Ishikawa (cell line): ENCODE data around the gene STX8.

Experiments
- CEBPB ChIP-seq: IDR thresholded peaks from 2 replicates; pipeline ENCODE4 v1.6.1; 2012
- EP300 ChIP-seq: IDR thresholded peaks from 2 replicates; pipeline ENCODE4 v1.6.1; 2012; ENCODE audit warnings: borderline replicate concordance
- TAF1 ChIP-seq: IDR thresholded peaks from 2 replicates; pipeline ENCODE4 v1.6.1; 2012; ENCODE audit warnings: low read depth, mild to moderate bottlenecking
- TEAD4 ChIP-seq: IDR thresholded peaks from 2 replicates; pipeline ENCODE4 v1.6.1; 2012
- USF1 ChIP-seq: IDR thresholded peaks from 2 replicates; pipeline ENCODE4 v1.6.1; 2012
- YY1 ChIP-seq: IDR thresholded peaks from 2 replicates; pipeline ENCODE4 v1.6.1; 2012; ENCODE audit warnings: low read depth
- ZBTB7A ChIP-seq: IDR thresholded peaks from 2 replicates; pipeline ENCODE4 v1.6.1; 2012; ENCODE audit warnings: low read depth

- TF ChIP-seq USF1 (no peak), YY1 (no peak), CEBPB (no peak), TAF1 (no peak), ZBTB7A (no peak), TEAD4 (no peak), EP300 (no peak)
These were observed 172.4 kb downstream of the STX8 start for GRCh38 chr17:9403257-9403656.
